GM19463 (cell line): Measurements from ENCODE around the gene CCDC183.
"Not testable (repeated sequence)": the region's sequence is repeated elsewhere in the genome, so short reads cannot be mapped to it uniquely, and the experiment has no call there.

Source experiments
- ATAC-seq: cut with Tn5 transposase; IDR thresholded peaks from one replicate; pipeline ENCODE4 v1.9.1; 2021; ENCODE audit warnings: mild to moderate bottlenecking, moderate library complexity; ENCODE audit not compliant: unreplicated experiment

The CCDC183 gene

DNA sequence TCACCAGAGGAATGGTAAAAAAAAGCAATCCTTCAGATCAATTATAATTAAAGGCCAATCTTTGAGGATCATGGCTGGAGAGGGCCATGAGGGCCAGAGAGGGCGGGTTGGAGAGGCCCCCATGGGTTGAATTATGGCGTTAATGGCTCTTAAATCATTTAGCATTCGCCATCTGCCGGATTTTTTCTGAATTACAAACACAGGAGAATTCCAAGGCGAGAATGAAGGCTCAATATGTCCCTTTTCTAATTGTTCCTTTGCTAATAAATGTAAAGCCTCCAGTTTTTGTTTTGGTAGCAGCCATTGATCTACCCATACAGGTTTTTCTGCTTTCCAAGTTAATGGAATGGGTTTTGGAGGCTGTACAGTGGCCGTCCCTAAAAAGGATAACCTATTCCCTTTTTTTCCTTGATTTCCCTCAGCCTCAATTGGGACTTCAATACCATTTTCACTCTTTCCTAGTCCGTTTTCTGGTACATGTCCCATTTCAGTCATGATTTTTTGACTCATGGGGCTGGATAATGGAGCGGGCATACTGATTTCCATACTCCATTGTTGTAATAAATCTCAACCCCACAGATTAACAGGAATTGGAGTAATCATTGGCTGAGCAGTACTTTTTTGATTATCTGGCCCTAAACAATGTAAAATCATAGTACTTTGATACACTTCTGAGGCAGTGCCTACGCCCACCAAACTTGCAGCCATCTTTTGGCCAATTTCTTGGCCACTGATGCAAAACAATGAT is 11.7 kb upstream of the CCDC183 start:
- no peak for ATAC-seq

DNA sequence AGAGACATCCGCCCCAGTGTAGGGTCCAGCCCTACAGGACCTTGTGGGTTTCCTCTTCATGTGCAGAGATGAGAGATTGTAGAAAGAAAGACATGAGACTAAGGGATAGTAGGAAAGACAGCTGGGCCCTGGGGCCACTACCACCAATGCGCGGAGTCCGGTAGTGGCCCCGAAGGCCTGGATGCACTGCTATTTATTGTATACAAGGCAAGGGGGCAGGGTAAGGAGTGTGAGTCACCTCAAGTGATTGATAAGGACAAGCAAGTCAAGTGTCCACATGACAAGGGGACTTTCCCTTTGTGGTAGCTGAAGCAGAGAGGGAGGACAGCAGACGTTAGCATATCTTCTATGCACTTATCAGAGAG is 11.2 kb upstream of the CCDC183 start:
- ATAC-seq: no peak

GRCh38 chr9:136785565-136786355 is 10.4 kb upstream of the CCDC183 start:
- ATAC-seq: not testable (repeated sequence)

DNA sequence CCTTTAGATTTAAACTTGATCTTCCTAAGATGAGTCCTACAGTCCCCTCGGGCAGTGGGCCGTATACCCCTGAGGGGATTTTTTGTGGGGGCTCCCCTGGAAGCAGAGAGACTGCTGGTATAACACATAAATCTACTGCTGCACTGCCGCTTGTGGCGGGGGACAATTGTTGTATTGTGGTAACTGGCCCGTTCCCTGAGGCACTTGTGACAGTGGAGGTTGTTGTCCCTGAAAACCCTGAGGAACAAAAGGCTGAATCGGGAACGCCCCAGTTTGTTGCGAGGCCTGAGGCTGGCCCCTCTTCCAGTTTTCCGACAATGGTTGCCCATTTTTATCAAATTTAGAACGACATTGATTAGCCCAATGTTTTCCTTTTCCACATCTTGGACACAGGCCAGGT is 9.7 kb upstream of the CCDC183 start:
- ATAC-seq: no peak

- ATAC-seq: not testable (repeated sequence)
These were observed 9.2 kb upstream of the CCDC183 start for GRCh38 chr9:136786983-136787382.

DNA sequence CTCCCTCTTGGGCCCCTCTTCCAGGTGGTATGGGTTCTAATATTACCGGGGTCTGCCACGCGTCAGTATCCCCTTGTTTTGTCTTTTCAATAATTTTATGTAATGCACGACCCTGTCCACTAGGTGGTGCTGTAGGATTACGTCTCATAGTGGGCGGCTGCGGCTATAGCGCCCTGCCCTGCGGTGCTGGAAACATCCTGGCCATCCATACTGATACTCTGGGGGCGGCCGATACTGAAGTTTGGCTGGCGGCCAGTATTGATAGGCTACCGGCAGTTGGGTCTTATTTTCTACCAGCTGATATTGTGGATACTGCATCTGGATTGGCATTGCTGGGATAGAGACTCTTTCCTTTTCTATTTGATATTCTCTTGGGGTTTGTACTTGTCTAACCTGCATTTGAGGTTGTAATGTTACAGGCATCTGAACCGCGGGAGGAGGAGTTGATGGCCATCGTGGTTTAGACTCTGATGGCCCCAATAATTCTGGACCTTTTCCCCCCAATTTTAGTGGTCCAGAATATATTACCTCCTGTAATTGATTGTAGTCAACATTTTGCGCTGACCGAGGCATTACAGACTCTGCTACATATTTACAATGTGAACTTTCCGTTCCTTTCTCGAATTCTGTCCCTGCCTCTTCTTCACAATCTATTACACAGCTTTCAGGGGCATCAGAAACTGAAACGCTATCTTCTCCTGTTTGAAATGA is 8.3 kb upstream of the CCDC183 start:
- no peak for ATAC-seq

DNA sequence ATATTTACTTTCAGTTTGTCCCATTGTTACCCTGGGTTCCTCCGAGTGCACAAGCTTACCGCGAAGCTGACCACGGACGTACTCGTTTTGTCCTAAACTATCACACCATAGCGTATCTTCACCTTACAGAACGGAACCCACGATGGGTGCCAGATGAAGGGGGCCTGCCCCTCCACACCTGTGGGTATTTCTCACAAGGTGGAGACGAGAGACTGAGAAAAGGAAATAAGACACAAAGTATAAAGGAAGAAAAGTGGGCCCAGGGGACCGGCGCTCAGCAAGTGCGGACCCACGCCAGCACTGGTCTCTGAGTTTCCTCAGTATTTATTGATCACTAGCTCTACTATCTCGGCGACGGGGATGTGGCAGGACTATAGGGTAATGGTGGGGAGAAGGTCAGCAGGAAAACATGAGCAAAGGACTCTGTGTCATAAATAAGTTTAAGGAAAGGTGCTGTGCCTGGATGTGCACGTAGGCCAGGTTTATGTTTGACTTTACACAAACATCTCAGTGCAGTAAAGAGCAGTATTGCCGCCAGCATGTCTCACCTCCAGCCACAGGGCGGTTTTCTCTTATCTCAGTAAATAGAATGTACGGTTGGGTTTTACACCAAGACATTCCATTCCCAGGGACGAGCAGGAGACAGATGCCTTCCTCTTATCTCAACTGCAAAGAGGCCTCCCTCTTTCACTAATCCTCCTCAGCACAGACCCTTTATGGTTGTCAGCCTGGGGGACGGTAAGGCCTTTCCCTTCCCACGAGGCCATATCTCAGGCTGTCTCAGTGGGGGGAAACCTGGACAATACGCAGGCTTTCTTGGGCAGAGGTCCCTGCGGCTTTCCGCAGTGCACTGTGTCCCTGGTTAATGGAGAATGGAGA is 7.3 kb upstream of the CCDC183 start:
- ATAC-seq: not testable (repeated sequence)

GRCh38 chr9:136789523-136789937 is 6.6 kb upstream of the CCDC183 start:
- ATAC-seq: no peak

GRCh38 chr9:136790640-136791515 is 5.3 kb upstream of the CCDC183 start, which contains the start of gene TMEM141:
TSS of gene TMEM141 (plus strand) at chr9:136791344. CDS start at chr9:136791371, 27 bp downstream.
- ATAC-seq: peak; percentile 82

DNA sequence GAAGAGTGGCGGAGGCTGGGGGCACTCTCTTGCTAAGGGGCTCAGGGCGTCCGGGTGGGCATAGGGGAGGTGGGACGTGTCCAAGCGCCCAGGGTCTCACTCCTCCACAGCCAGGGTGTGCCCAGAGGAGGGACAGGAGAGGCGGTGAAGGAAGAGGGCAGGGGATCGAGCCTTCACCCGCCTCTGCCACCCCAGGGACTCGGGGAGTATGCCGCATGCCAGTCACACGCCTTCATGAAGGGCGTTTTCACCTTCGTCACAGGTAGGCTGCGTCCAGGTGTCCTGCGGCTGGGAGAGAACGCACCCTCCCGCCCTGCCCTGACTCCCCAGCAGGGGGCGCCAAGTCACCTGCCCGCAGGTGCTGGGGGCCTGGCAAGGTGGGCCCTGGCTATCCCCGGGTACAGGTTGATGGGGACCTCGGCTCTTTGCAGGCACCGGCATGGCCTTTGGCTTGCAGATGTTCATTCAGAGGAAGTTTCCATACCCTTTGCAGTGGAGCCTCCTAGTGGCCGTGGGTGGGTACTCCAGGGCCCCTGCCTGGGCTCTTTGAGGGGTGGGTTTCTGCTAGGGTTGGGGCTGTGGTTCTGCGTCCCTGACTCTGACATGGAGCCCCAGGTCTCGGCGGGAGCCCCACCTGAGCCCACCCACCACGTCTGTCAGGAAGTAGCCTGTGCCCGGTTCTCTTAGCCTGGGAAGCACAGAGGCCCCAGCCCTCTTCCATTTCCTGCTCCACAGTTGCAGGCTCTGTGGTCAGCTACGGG is 4.4 kb upstream of the CCDC183 start:
- no peak for ATAC-seq

- no peak for ATAC-seq
These were observed 3.6 kb upstream of the CCDC183 start for GRCh38 chr9:136792321-136793085.

DNA sequence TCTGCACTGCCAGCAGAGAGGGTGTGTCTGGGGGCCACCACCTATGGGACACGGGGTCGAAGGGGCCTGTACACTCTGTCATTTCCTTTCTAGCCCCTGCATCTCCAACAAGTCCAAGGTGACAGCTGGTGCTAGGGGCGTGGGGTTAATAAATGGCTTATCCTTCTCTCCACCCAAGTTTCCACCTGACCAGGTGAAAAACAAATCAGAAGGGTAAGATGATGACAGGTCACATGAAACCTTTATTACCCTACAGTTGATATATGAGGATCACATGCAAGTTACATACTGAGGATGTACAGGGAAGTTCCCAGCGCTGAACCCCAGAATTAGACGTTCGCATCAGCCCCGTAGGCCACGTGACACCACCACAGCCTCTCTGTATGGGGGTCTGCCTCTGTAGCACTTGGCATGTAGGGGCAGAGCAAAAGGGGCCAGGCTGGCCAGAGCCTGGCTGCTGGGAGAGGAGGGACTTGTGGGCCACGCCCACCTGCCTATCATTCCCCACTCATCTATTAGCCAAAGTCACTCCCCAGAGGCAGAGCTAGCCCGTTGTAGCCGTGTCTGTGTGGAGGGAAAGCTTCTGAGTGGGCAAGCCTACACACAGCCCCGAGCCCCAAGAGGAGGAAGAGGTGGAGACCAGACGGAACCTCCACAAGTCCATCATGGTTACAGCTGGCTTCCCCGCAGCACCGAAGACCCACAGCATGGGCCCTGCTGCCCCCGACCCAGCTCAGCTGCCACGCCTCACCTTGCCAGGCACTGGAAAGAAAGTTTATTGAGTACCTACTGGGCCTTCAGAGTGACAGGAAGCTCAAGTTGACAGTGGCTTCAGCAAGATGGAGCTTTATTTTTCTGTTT is 2.8 kb upstream of the CCDC183 start:
- no peak for ATAC-seq

- ATAC-seq: no peak
These were observed 1.7 kb upstream of the CCDC183 start for GRCh38 chr9:136794281-136794999.

DNA sequence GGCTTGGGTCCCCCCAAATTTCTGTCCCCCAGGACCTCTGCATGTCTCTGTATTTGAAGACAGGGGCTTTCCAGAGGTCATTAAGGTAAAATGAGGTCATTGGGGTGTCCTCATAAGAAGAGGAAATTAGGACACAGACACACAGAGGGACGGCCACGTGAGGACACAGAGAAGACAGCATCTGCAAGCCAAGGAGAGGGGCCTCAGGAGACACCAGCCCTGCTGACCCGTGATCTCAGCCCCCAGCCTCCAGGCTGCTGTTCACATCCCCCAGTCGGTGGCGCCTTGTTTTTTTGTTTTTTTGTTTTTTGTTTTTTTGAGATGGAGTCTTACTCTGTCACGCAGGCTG is 1.2 kb upstream of the CCDC183 start:
- ATAC-seq: no peak

- not testable (repeated sequence) for ATAC-seq
These were observed 723 bp downstream of the CCDC183 start for GRCh38 chr9:136796775-136797347.

DNA sequence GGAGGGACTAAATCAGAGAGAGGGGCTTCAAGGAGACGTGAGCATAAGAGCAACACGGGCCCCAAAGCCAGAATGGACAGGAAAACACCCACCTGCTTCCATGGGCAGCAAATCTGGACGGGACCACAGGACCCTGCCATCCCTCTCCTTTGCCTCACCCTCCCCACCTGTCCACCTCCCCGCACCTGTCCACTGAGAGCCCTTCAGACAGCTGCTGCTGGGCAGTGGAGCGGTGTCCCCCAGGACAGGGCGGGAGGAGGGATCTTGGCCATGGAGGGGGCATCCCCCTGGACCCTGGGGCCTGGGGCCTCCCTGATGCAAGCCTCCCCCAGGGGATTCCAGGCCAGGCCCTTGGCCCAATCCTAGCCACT is 2.6 kb downstream of the CCDC183 start:
- no peak for ATAC-seq
